HG02973 (cell line): Measurements from ENCODE around the gene RPL4.
"Not testable (repeated sequence)": the region's sequence is repeated elsewhere in the genome, so short reads cannot be mapped to it uniquely, and the experiment has no call there.

Experiments used
- ATAC-seq: cut with Tn5 transposase; IDR thresholded peaks from one replicate; pipeline ENCODE4 v1.9.1; 2021; ENCODE audit warnings: moderate library complexity; ENCODE audit not compliant: unreplicated experiment

Gene RPL4

GRCh38 chr15:66504563-66505429 is at the start of gene RPL4, which contains the start of gene ZWILCH:
Gene RPL4, minus strand, starts transcription at chr15:66504855. Its CDS starts 65 bp downstream, at chr15:66504790.
Gene ZWILCH, plus strand, starts transcription at chr15:66505326. Its CDS starts 13 bp downstream, at chr15:66505339.
- peak; percentile 71 for ATAC-seq

GRCh38 chr15:66545255-66545654 is 40.6 kb upstream of the RPL4 start:
- no peak for ATAC-seq

- no peak for ATAC-seq
Observed at GRCh38 chr15:66542896-66543295, 38.2 kb upstream of the RPL4 start.

- no peak for ATAC-seq
Observed at GRCh38 chr15:66535056-66535455, 30.4 kb upstream of the RPL4 start.

- no peak for ATAC-seq
Observed at GRCh38 chr15:66524838-66525237, 20.2 kb upstream of the RPL4 start.

- ATAC-seq = no peak
Observed at GRCh38 chr15:66523926-66524325, 19.3 kb upstream of the RPL4 start.

GRCh38 chr15:66515901-66516322 is 11.3 kb upstream of the RPL4 start:
- no peak for ATAC-seq

- no peak for ATAC-seq
Observed at GRCh38 chr15:66514586-66514985, 9.9 kb upstream of the RPL4 start.

- no peak for ATAC-seq
Observed at GRCh38 chr15:66508293-66508883, 3.7 kb upstream of the RPL4 start.

GRCh38 chr15:66505818-66506217 is 1.2 kb upstream of the RPL4 start:
- no peak for ATAC-seq

- no peak for ATAC-seq
Observed at GRCh38 chr15:66505430-66505811, 766 bp upstream of the RPL4 start.

- no peak for ATAC-seq
Observed at GRCh38 chr15:66503780-66504562, 684 bp downstream of the RPL4 start.

- not testable (repeated sequence) for ATAC-seq
Observed at GRCh38 chr15:66503041-66503648, 1.5 kb downstream of the RPL4 start.

- no peak for ATAC-seq
Observed at GRCh38 chr15:66502491-66502890, 2.2 kb downstream of the RPL4 start.

- not testable (repeated sequence) for ATAC-seq
Observed at GRCh38 chr15:66500346-66500745, 4.3 kb downstream of the RPL4 start.

GRCh38 chr15:66498501-66499386 is 5.9 kb downstream of the RPL4 start:
- ATAC-seq = no peak

GRCh38 chr15:66497502-66498455 is 6.9 kb downstream of the RPL4 start, which contains the start of gene SNAPC5:
Gene SNAPC5, minus strand, starts transcription at chr15:66497762. Its CDS starts 31 bp downstream, at chr15:66497731.
- peak; percentile 77 for ATAC-seq

- peak; percentile 9 for ATAC-seq
Observed at GRCh38 chr15:66496951-66497501, 7.6 kb downstream of the RPL4 start.
